ENCODE measurements around the gene ANTXR1.

DNA sequence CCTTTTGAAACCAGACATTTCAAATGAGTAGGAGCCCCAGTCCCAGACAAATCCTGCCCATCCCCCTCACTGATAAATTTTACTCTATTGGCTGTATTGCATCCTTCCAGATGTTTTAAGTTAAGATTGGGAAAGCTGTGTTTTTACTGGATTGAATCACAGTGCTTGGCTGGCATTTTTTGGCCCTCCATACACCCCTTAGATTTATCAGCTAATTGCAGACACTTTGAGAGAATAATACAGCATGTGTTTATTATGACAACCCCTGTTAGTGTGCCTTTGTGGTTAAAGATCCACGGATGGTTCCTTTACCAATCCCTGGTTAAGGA lies 74.9 kb downstream of the ANTXR1 start:
- TF ChIP-seq EZH2 (IDR thresholded peaks at IDR 0.05; ENCODE audit: borderline replicate concordance, low read depth, low read length, severe bottlenecking), result no peak
- TF ChIP-seq, protein P1, sequence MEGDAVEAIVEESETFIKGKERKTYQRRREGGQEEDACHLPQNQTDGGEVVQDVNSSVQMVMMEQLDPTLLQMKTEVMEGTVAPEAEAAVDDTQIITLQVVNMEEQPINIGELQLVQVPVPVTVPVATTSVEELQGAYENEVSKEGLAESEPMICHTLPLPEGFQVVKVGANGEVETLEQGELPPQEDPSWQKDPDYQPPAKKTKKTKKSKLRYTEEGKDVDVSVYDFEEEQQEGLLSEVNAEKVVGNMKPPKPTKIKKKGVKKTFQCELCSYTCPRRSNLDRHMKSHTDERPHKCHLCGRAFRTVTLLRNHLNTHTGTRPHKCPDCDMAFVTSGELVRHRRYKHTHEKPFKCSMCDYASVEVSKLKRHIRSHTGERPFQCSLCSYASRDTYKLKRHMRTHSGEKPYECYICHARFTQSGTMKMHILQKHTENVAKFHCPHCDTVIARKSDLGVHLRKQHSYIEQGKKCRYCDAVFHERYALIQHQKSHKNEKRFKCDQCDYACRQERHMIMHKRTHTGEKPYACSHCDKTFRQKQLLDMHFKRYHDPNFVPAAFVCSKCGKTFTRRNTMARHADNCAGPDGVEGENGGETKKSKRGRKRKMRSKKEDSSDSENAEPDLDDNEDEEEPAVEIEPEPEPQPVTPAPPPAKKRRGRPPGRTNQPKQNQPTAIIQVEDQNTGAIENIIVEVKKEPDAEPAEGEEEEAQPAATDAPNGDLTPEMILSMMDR (IDR thresholded peaks at IDR 0.05; ENCODE audit: borderline replicate concordance, extremely low read depth, low read length, poor library complexity, severe bottlenecking), result no peak

Measured in DND-41 (cell line).